Skeletal muscle tissue (tissue), 4 donors: ENCODE data around the gene UBE2V1. TPM values are rescaled to one million over a fixed set of nuclear protein-coding genes. Genes with fewer than 3 reads are reported as not detected.
"Not testable (repeated sequence)": the region's sequence is repeated elsewhere in the genome, so short reads cannot be mapped to it uniquely, and the experiment has no call there.

ENCODE experiments used
- H3K27ac ChIP-seq: one replicate; pipeline ENCODE4 v1.7.0; 2013; ENCODE audit warnings: mild to moderate bottlenecking, low read depth, low read length, inconsistent platforms
- H3K27me3 ChIP-seq, 3 donors: one replicate each; pipeline ENCODE4 v1.7.0; 2013; ENCODE audit warnings: low read length in 3 of 3; ENCODE audit not compliant: control insufficient read depth in 3 of 3, insufficient read depth in 3 of 3
- H3K36me3 ChIP-seq, 3 donors: one replicate each; pipeline ENCODE4 v1.7.0; 2013; ENCODE audit warnings: low read length in 3 of 3; ENCODE audit not compliant: control insufficient read depth in 3 of 3, insufficient read depth in 3 of 3
- H3K4me1 ChIP-seq, 3 donors: one replicate each; pipeline ENCODE4 v1.7.0; 2013; ENCODE audit warnings: low read length in 3 of 3, mild to moderate bottlenecking in 3 of 3; ENCODE audit not compliant: control insufficient read depth in 3 of 3, insufficient read depth in 3 of 3
- H3K4me3 ChIP-seq, 3 donors: one replicate each; pipeline ENCODE4 v1.7.0; 2013; ENCODE audit warnings: low read length in 3 of 3
- H3K9ac ChIP-seq, 3 donors: one replicate each; pipeline ENCODE4 v1.7.0; 2013; ENCODE audit warnings: low read length in 3 of 3, mild to moderate bottlenecking in 3 of 3, moderate library complexity in 2 of 3, low read depth in 1 of 3
- H3K9me3 ChIP-seq, 3 donors: one replicate each; pipeline ENCODE4 v1.7.0; 2013; ENCODE audit warnings: low read length in 3 of 3; ENCODE audit not compliant: control insufficient read depth in 3 of 3
- total RNA-seq: library from RNA; depleted of rRNA; stranded (reverse); fragments of >200 nt; gene quantifications from one replicate; pipeline ENCODE4 v1.2.3, GENCODE V29; 2014
- donor health status: Osteomylitis.

UBE2V1 gene
- total RNA-seq, 1 donor from 2014 or later = 36.5 TPM

DNA sequence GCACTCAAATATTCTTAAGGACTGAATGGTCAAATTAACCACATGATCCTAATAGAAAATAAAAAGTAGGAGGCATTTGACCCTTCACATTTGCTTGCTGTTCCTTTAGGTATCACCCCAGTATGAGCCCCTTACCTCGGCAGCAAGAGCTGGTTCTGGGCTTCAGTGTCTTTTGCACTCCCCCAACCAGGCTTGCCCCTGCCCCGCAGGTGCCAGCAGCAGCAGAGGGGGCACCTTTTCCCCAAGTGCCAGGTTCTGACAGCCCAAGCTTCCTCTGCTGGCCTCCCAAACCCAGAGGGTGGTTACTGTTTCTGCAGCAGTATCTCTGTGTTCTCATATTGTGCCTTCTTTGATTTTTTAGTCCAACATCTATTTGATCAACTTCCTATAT, 23.2 kb downstream of the UBE2V1 start:
- Histone ChIP-seq H3K4me3 (no peak overlapping the region), H3K27ac (no peak overlapping the region), H3K36me3 (peaks cover 6 to 14% (median 12%) of the 10 kb centered on the region in 3 donors), H3K9me3 (no peaks in the 10 kb centered on the region), H3K9ac (no peak overlapping the region), H3K4me1 (peaks cover 16 to 18% (median 17%) of the 10 kb centered on the region in 3 donors), H3K27me3 (no peaks in the 10 kb centered on the region)

DNA sequence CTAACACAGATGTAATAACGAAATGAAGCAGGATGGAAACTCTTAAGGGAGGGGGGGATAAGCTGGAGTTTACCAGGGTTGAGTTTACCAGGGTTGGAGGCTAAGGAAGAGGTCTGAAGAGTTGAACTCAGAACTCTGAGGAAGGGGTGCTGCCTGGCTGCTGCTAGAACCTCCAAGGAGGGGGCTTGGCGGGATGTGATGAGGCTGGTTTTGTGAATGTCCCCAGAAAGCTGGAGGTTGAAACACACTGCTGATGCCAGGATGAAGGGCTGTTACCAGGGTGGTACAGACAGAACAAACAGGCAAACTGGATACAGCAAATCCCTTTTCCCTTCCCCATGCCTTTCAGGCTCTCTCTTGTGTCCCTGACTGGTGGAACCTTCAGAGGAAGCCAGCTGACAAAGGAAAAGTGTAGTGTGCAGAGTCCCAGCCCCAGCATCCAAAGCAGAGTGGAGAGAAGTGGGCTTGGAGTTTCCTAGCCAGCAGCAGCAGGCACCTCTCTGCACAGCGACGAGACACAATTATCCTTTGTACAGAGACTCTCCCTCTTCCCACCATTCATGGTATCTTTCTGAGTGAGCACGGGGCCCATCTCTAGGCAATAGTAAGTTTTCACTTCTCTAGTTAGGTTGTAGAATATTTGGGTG, 23.7 kb downstream of the UBE2V1 start:
- peak overlapping the region in 1 of 3 donors; percentile 17 for H3K9ac ChIP-seq
- H3K27me3 ChIP-seq = no peaks in the 10 kb centered on the region
- H3K4me3 ChIP-seq = no peak overlapping the region
- H3K27ac ChIP-seq = no peak overlapping the region
- H3K4me1 ChIP-seq = peaks cover 16 to 18% (median 17%) of the 10 kb centered on the region in 3 donors
- peaks cover 6 to 11% (median 7%) of the 10 kb centered on the region in 3 donors for H3K36me3 ChIP-seq
- no peaks in the 10 kb centered on the region for H3K9me3 ChIP-seq

DNA sequence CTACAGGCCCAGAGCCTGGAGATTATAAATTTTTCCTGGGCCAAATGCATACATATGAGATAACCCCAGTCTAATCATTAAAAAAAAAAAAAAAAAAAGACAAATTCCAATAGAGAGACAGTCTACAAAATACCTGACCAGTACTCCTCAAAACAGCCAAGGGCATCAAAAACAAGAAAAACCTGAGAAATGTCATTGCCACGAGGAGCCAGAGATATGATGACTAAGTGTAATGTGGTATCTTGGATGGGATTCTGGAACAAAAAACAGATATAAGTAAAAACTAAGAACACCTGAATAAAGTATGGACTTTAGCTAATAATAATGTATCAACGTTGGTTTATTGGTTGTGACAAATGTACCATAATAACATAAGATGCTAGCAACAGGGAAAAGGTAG, 24.9 kb downstream of the UBE2V1 start:
- Histone ChIP-seq H3K27me3 (no peaks in the 10 kb centered on the region), H3K27ac (no peak overlapping the region), H3K9me3 (no peaks in the 10 kb centered on the region), H3K36me3 (peaks cover 3 to 11% (median 9%) of the 10 kb centered on the region in 3 donors), H3K9ac (no peak overlapping the region), H3K4me1 (peaks cover 18 to 19% (median 19%) of the 10 kb centered on the region in 3 donors), H3K4me3 (no peak overlapping the region)

DNA sequence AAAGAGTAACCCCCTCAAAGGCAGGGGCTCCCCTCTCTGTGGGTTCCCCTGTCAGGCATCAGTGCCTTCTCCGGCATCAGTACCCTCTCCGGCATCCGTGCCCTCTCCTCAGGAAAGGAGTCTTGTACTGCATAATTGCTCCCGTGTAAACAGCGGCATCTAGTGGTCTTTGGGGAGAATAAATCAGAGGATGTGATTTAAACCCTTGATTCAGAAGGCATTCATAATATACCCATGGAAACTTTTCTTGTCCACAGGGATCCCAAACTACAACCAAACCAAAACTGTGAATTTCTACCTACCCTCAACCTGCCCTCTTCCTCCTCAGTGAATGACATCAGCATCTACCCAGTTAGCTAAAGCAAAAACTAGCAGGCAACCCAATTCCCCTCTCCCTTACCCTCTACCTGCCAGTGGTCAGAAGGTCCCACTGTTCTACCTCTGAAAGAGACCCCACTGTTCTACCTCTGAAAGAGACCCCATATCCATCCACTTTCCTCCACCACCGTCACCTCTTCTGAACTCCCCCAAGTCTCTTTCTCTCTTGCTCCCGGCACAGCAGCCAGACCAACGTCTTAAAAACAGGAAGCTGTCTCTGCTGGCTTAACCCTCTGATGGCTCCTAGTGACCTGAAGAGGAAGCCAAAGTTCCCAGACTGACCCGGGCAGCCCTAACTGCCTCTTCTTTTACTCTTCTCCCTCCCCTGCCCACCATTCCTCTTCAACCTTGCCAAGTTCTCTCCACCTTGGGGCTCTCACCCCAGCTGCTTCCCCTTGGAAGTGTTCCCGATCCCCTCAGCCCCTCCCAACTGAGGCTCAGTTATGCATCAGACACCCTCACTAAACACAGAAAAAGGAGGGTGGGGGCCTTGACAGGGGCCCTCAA, 27.2 kb downstream of the UBE2V1 start:
- Histone ChIP-seq H3K4me1 (peaks cover 16 to 21% (median 20%) of the 10 kb centered on the region in 3 donors), H3K4me3 (peak overlapping the region; percentile 32 to 62 (median 46)), H3K27ac (no peak overlapping the region), H3K27me3 (no peaks in the 10 kb centered on the region), H3K36me3 (peaks cover 10 to 18% (median 17%) of the 10 kb centered on the region in 3 donors), H3K9ac (peak overlapping the region; percentile 28 to 69 (median 43)), H3K9me3 (no peaks in the 10 kb centered on the region)

DNA sequence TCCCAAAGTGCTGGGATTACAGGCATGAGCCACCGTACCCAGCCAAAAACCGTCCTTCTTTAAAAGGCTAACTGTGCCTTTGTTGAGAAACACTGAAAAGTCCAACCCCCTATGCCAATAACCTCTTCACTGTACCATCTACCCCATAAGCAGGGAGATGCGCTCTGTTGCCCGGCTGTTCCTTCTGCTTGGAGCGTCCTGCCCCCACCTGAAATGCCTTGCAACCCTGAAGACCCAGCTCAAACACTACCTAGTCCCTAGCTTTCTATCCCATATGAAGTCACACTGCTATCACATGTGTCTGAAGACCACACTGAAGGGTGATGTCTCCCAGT, 27.8 kb downstream of the UBE2V1 start:
- H3K27ac ChIP-seq = no peak overlapping the region

DNA sequence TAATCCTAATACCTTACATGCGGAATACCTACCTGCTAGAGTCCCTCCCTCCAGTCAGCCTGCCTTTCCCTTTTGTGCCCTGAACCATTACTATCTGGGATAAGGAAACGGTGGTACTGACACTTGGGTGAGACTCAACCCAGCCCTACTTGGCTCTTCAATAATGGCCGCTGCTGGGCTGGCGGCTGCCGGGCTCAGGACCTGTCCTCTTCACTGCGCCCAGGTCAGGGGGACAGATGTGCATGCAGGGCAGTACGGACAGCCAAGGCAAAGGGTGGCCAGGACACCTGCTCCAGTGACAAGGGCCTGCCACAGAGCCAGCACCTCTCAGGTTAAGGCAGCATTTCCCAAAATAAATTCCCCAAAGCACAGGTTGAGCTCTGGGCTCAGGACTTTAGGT, 29.9 kb downstream of the UBE2V1 start:
- Histone ChIP-seq H3K4me3 (no peak overlapping the region), H3K36me3 (peaks cover 7 to 18% (median 10%) of the 10 kb centered on the region in 3 donors), H3K9ac (no peak overlapping the region), H3K4me1 (peaks cover 15 to 17% (median 16%) of the 10 kb centered on the region in 3 donors), H3K9me3 (no peaks in the 10 kb centered on the region), H3K27me3 (no peaks in the 10 kb centered on the region), H3K27ac (no peak overlapping the region)

More for the DNA sequence above, 27.8 kb downstream of the UBE2V1 start:
- H3K9ac ChIP-seq = peak overlapping the region in 1 of 3 donors; percentile 69
- H3K27me3 ChIP-seq = no peaks in the 10 kb centered on the region
- H3K36me3 ChIP-seq = peaks cover 10 to 18% (median 17%) of the 10 kb centered on the region in 3 donors
- H3K9me3 ChIP-seq = no peaks in the 10 kb centered on the region
- peaks cover 16 to 21% (median 20%) of the 10 kb centered on the region in 3 donors for H3K4me1 ChIP-seq
- H3K4me3 ChIP-seq = no peak overlapping the region

DNA sequence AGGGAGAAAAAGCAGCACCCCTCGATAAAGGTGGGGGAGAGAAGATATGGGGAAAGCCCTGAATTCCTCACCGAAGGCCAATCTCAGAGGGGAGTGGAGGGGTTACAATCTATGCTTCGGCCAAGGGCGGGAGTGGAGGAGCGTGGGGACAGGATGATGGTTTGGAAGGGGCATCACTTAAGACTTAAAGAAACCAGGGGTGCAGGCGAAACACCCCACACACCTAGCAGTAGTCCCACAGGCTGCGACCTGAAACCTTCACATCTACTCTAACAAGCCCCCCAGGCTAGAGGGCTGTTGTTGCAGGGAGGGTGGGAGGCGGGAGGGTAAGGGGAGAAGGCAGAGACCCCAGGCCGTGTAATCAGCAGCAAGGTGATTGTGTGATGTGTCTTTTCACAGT, 30.9 kb downstream of the UBE2V1 start:
- H3K9ac ChIP-seq, H3K27ac ChIP-seq, H3K4me3 ChIP-seq, H3K9me3 ChIP-seq, H3K27me3 ChIP-seq: not testable (repeated sequence)
- Histone ChIP-seq H3K36me3 (peaks cover 6 to 15% (median 7%) of the 10 kb centered on the region in 3 donors), H3K4me1 (peaks cover 15 to 17% (median 16%) of the 10 kb centered on the region in 3 donors)

DNA sequence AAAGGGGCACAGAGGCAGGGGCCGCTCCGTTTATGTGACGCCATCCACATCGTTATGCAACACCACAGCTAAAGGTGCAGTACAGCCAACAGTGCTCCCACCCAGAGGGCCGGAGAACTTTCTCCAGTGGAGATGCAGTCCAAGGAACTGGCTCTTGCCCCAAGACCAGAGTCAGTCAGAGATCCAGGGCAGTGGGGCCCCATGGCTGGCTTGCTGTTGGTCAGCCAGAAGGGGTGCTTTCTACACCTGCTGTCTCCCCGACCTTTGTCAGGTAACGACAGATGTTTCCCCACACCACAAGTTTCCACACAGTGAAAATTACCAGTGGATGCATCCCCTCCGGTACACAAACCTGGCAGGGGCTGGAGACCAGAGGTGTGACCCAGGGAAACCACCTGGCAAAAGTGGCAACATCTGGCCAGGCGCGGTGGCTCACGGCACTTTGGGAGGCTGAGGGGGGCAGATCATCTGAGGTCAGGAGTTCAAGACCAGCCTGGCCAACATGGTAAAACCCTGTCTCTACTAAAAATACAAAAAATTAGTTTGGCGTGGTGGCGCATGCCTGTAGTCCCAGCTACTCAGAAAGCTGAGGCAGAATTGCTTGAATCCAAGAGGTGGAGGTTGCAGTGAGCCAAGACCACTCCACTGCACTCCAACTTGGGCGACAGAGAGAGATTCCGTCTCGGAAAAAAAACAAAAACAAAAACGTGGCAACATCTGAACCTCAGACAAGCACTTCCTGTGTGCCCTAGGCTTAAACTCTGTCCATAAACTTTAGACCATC, 34.9 kb downstream of the UBE2V1 start:
- Histone ChIP-seq H3K9ac (no peak overlapping the region), H3K4me3 (no peak overlapping the region), H3K9me3 (no peaks in the 10 kb centered on the region), H3K36me3 (peaks cover 6 to 9% (median 7%) of the 10 kb centered on the region in 3 donors), H3K27ac (no peak overlapping the region), H3K4me1 (peaks cover 7 to 13% (median 9%) of the 10 kb centered on the region in 3 donors), H3K27me3 (peaks cover 0 to 5% (median 0%) of the 10 kb centered on the region in 3 donors)

DNA sequence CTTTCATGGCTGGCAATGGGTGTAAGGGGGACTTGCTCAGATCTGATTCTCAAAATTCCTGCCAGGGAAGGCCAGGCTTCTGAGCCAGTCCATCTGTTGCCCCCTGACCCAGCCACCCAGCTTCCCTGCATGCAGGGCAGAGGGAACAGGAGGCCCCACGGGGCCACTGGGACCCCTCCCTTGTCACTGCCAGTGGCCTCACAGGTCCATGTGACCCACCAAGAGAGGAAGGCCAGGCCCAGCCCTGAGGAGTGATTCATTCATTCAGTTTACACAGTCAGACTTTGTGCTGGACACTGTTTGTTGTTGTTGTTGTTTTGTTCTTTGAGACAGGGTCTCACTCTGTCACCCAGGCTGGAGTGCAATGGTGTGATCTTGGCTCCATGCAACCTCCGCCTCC, 39.5 kb downstream of the UBE2V1 start:
- H3K4me1 ChIP-seq = peaks cover 12 to 22% (median 15%) of the 10 kb centered on the region in 3 donors
- no peak overlapping the region for H3K9ac ChIP-seq
- H3K4me3 ChIP-seq = no peak overlapping the region
- peaks cover 0 to 5% (median 4%) of the 10 kb centered on the region in 3 donors for H3K27me3 ChIP-seq
- no peak overlapping the region for H3K27ac ChIP-seq
- H3K9me3 ChIP-seq = no peaks in the 10 kb centered on the region
- no peaks in the 10 kb centered on the region for H3K36me3 ChIP-seq
